AML-193 (cell line): Measurements from ENCODE around the gene LEPROT.
"Not testable (repeated sequence)": the region's sequence is repeated elsewhere in the genome, so short reads cannot be mapped to it uniquely, and the experiment has no call there.

Experiments used
- DNase-seq, 2 experiments: peaks; one replicate each; lab custom pipeline; 2025; lab: John Stamatoyannopoulos, UW

The LEPROT gene

GRCh38 chr1:65437616-65438015, 17.1 kb downstream of the LEPROT start:
- DNase-seq: no peak

DNA sequence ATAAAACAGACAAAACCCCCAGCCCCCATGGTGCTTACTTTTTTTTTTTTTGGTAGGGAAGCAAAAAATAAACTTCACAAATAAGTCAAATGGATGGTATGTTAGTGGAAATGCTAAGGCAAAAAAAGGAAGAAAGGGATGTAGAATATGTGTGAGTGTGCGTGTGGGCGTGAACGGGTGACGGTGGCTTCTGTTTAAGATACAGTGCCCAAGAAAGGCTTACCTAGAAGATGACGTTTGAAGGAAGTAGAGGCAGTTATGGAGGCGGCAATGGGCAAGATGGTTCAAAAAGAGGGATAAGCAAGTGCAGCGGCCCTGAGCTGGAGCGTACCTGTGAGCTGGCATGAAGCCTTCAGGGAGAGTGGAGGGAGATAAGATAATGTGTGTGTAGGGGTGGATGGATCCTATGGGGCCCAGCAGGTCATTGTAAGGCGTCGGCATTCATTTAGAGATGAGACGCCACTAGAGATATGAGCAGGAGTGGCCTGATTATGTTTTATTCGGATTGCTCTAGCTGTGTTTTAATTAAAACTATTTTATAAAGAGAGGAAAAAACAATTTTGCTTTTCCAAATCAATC, 19.9 kb downstream of the LEPROT start:
- no peak for DNase-seq

- DNase-seq: no peak
Measured at GRCh38 chr1:65440915-65441314, 20.4 kb downstream of the LEPROT start.

DNA sequence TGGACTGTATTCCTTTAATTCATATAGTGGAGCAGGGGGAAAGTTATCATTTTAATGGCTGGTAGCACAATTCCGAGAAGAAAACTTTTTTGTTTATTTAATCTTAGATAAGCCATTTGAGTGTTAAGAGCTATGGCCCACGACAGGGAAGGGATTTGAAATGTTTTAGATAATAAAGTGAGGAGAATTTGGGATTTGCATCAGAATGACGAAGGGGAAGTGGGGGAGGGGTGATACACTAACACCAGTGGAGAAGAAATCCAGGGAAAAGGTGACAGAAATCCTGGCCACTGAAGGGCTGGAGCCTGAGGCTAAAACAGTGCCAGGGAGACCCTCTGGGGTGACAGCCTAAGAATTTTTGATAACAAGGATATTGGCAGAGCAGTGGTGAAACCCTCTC, 21.0 kb downstream of the LEPROT start:
- no peak for DNase-seq

GRCh38 chr1:65442442-65442841, 22.0 kb downstream of the LEPROT start:
- no peak for DNase-seq

DNA sequence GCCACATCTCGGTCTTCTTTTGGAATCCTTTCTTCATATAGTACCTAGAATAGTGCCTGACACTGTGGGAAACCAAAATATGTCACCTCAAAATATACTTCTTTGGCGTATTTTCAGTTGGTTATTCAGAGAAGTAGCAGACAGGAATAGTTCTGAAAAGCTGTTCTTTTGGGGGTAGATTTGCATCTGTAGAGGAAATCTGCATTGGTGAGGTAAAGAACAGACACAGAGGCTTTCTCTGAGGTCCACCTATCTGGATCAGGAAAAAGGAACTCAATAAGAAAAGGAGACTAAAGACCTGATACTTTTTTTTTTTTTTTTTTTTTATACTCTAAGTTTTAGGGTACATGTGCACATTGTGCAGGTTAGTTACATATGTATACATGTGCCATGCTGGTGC, 23.2 kb downstream of the LEPROT start:
- no peak for DNase-seq

DNA sequence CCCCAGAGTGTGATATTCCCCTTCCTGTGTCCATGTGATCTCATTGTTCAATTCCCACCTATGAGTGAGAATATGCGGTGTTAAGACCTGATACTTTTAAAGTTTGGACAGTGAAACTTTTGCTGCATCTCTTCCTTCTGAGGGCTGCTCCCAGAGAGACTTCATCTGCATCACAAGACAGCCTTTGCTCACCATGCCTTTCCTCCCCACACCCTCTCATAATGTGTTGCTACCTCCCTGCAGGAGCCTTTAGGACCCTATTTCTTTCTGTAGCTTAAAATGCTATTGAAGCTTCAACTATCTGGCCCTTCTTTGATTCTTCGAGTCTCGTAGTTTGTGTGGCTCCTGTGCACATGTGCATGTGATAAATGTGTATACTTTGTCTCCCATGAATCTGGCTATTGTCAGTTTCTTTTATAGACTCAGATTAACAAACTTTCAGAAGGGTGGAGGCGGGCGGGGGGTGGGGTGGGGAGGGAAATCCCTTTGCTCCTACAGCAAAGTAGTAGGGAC, 23.7 kb downstream of the LEPROT start:
- no peak for DNase-seq

DNA sequence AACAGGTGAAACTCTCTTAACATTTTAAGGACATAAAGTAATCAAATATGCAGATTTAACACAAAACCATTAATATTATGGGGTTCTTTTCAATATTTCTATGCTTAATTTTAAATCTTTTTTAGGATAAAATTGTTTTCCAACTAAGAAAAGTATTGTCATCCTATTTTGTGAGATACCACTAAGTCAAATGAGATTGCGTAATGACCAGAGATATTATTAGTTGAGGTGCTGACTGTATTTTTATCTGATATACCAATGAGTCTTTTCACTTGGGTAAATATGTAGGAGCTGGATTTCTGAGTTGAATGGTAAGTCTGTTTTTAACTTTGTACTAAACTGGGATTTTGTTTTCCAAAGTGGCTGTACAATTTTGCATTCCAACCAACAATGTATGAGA, 25.4 kb downstream of the LEPROT start:
- DNase-seq: no peak

DNA sequence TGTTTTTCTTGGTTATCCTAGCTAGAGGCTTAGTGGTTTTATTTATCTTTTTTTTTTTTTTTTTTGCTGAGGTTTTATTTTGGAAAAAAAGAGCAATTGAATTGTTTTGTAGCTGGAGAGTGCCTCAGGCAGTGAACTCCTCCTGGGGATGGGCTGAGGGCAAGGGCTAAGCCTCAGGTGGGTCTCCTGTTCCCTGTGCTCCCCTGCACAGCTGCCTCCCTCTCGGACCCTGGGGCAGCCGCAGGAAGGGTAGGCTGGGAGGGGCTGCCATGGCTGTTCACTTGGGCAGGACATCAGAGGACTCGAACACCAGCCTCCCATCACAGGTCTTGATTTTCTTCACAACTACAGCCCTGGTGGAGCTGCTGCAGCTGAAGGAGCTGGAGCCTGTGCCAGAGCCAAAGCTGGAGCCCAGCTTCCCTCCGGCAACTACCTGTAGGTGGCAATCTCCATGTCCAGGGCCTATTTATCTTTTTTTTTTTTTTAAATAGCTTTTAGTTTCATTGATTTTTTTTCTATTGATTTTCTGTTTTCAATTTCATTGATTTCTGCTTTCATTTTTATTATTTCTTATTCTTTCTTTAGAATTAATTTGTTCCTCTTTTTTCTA, 28.9 kb downstream of the LEPROT start:
- DNase-seq: no peak

GRCh38 chr1:65455678-65456077, 35.2 kb downstream of the LEPROT start:
- not testable (repeated sequence) for DNase-seq

DNA sequence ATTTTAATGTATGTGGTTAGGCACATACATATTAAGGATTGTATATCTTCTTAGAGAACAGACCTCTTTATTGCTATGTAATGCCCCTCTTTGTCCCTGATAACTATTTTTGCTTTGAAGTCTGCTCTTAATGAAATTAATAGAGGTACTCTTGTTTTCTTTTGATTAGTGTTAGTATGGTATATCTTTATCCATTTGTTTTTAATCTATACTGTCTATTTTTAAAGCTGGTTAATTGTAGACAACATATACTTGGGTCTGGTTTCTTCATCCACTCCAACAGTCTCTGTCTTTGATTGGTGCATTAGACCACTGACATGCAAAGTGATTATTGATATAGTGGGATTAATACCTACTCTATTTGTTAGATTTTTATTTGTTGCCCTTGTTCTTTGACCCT, 36.0 kb downstream of the LEPROT start:
- DNase-seq: no peak

GRCh38 chr1:65457868-65458267, 37.4 kb downstream of the LEPROT start:
- DNase-seq: no peak

- DNase-seq: no peak
Measured at GRCh38 chr1:65458730-65459396, 38.4 kb downstream of the LEPROT start.

- DNase-seq: peak; percentile 40 to 65
Measured at GRCh38 chr1:65459397-65459768, 38.9 kb downstream of the LEPROT start.

GRCh38 chr1:65465837-65466236, 45.4 kb downstream of the LEPROT start:
- DNase-seq: not testable (repeated sequence)

- DNase-seq: no peak
Measured at GRCh38 chr1:65467536-65467935, 47.1 kb downstream of the LEPROT start.

DNA sequence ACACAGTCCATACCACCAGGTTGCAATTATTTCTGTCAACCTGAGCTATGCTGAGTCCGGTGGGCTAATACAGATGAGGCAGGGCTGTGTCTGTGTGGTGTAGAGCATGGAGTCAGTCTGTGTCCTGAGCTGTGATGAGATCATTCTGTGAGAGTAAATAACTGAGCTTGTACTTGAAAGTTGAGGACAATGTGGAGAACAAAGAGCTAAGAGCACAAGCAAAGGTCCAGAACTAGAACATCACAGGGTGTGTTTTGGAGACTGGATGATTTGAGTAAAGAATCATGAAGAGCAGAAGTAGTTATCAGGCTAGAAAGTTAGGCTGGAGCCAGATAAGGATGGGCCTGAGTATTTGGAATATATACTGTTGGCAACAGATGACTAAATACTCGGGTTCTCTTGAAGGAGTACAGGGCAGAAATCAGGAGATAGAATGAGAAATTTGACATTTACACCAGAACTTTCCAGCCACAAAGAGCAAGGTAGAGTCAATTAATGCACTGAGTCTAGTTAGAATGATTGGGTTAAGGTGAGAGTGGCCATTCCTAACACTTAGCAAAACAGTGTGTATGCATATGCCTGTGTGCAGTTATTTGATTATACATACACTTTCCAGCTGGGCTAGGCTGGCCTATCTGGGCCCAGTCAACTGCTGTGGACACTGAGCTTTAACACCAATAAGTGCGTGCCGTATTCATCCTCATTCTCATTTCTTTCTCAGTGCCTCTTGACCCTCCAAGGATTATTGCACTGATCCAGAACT, 48.8 kb downstream of the LEPROT start:
- no peak for DNase-seq

GRCh38 chr1:65469889-65470340, 49.4 kb downstream of the LEPROT start:
- no peak for DNase-seq

- no peak for DNase-seq
Measured at GRCh38 chr1:65470766-65471165, 50.3 kb downstream of the LEPROT start.

DNA sequence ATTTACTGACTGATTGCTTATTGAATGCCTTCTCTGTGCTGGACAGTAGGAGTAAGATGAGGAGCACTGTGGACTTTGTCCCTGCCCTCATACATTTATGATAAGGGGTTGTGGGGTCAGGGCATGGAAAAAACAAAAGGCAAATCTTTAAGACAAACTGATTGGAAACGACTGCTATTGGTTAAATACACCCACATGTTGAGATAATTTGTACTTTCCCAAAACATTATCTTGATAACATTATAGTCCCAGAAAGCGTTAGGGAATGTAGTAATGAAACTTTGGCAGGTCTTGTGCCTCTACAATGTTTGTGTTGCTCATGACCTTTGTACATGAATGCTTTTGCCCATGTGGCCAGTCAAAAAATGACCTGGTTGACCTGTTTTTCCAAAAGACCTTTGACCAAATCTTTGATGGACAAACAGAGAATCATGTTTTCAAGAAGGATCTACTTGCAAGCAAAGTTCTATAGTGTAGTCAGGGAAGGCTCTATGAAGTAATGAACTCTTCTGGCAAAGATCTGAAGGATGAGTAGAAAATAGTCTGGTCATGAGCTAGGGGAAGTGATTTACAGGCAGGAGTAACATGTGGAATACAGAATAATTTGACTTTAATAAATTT, 50.9 kb downstream of the LEPROT start:
- no peak for DNase-seq

DNA sequence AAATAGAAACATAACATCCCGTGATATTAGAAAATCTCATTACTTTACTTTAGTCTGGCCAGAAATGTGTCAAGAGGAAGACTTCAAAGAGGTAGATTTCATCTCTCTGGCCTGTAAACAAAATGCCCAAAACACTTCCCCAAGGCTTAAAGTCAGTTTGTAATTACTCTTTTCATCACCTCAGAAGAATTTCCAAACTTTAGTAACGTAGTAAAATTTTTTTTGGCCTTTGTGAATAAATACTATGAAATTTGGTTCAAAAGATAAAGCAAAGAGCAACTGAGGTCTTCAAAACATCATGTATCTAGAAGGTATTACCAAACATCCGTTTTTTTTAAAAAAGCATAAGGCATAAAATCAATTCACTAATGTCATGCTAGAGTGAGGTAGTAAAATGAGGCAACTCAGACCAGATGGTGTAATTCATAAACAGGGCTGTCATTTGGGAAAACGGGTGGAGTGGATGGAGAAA, 51.4 kb downstream of the LEPROT start:
- DNase-seq: no peak

- DNase-seq: no peak
Measured at GRCh38 chr1:65476327-65476726, 55.9 kb downstream of the LEPROT start.
